ENCODE results near the gene ALPK3.

- TF ChIP-seq CTCF (conservative IDR thresholded peaks at IDR 0.05), result no peak
- TF ChIP-seq ZFX (IDR thresholded peaks at IDR 0.05), result no peak
These were observed 6.9 kb upstream of the ALPK3 start for GRCh38 chr15:84810073-84810840.

Data from C4-2B (cell line).